ENCODE measurements around the gene OPCML.

The OPCML gene

GRCh38 chr11:133235381-133235780, 296.9 kb downstream of the OPCML start:
- no peak for DNase-seq (ENCODE audit: low read depth, low spot score)

- DNase-seq (ENCODE audit: low read depth, low spot score) = no peak
Observed at GRCh38 chr11:133234883-133235282, 297.4 kb downstream of the OPCML start.

GRCh38 chr11:133232665-133233064, 299.6 kb downstream of the OPCML start:
- no peak for DNase-seq (ENCODE audit: low read depth, low spot score)

- no peak for DNase-seq (ENCODE audit: low read depth, low spot score)
Observed at GRCh38 chr11:133230431-133230830, 301.9 kb downstream of the OPCML start.

- no peak for DNase-seq (ENCODE audit: low read depth, low spot score)
Observed at GRCh38 chr11:133228471-133229329, 303.6 kb downstream of the OPCML start.

- no peak for DNase-seq (ENCODE audit: low read depth, low spot score)
Observed at GRCh38 chr11:133227632-133228111, 304.6 kb downstream of the OPCML start.

- no peak for DNase-seq (ENCODE audit: low read depth, low spot score)
Observed at GRCh38 chr11:133224271-133224670, 308.0 kb downstream of the OPCML start.

- DNase-seq (ENCODE audit: low read depth, low spot score) = no peak
Observed at GRCh38 chr11:133222425-133223330, 309.6 kb downstream of the OPCML start.

GRCh38 chr11:133219543-133219942, 312.8 kb downstream of the OPCML start:
- no peak for DNase-seq (ENCODE audit: low read depth, low spot score)

GRCh38 chr11:133216813-133217212, 315.5 kb downstream of the OPCML start:
- DNase-seq (ENCODE audit: low read depth, low spot score) = no peak

- no peak for DNase-seq (ENCODE audit: low read depth, low spot score)
Observed at GRCh38 chr11:133215596-133216230, 316.6 kb downstream of the OPCML start.

GRCh38 chr11:133214646-133215045, 317.7 kb downstream of the OPCML start:
- no peak for DNase-seq (ENCODE audit: low read depth, low spot score)

GRCh38 chr11:133212201-133212600, 320.1 kb downstream of the OPCML start:
- no peak for DNase-seq (ENCODE audit: low read depth, low spot score)

- DNase-seq (ENCODE audit: low read depth, low spot score) = no peak
Observed at GRCh38 chr11:133207995-133208394, 324.3 kb downstream of the OPCML start.

GRCh38 chr11:133206313-133207005, 325.8 kb downstream of the OPCML start:
- DNase-seq (ENCODE audit: low read depth, low spot score) = no peak

- no peak for DNase-seq (ENCODE audit: low read depth, low spot score)
Observed at GRCh38 chr11:133204158-133204557, 328.1 kb downstream of the OPCML start.

GRCh38 chr11:133202816-133203215, 329.5 kb downstream of the OPCML start:
- DNase-seq (ENCODE audit: low read depth, low spot score) = no peak

- DNase-seq (ENCODE audit: low read depth, low spot score) = no peak
Observed at GRCh38 chr11:133198438-133198837, 333.9 kb downstream of the OPCML start.

GRCh38 chr11:133197425-133197824, 334.9 kb downstream of the OPCML start:
- no peak for DNase-seq (ENCODE audit: low read depth, low spot score)

- no peak for DNase-seq (ENCODE audit: low read depth, low spot score)
Observed at GRCh38 chr11:133191931-133192330, 340.4 kb downstream of the OPCML start.

- no peak for DNase-seq (ENCODE audit: low read depth, low spot score)
Observed at GRCh38 chr11:133181667-133182066, 350.6 kb downstream of the OPCML start.
